HG03571 (cell line): Measurements from ENCODE around the gene CCL1.

Experiments
- ATAC-seq: cut with Tn5 transposase; IDR thresholded peaks from one replicate; pipeline ENCODE4 v1.9.1; 2021; ENCODE audit not compliant: unreplicated experiment

CCL1 gene

GRCh38 chr17:34384271-34384670 lies 21.2 kb upstream of the CCL1 start:
- no peak for ATAC-seq

DNA sequence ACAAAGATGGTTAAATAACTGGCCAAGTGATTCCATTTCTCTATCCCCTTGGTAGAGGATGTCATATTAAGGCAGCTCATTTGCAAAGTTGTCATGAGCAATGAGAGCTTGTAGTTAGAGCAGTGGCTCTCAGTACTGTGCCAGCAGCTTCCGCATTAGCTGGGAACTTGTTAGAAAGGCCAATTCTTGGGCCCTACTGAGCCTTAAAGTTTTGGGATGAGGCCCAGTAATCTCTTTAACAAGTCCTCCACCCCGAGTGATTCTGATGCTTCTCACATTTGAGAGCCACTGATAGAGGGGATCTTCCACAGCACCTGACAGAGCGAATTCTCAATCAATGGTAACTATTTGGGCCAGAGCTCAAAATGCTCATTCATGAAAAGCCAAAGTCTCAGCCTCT lies 20.2 kb upstream of the CCL1 start:
- ATAC-seq: no peak

DNA sequence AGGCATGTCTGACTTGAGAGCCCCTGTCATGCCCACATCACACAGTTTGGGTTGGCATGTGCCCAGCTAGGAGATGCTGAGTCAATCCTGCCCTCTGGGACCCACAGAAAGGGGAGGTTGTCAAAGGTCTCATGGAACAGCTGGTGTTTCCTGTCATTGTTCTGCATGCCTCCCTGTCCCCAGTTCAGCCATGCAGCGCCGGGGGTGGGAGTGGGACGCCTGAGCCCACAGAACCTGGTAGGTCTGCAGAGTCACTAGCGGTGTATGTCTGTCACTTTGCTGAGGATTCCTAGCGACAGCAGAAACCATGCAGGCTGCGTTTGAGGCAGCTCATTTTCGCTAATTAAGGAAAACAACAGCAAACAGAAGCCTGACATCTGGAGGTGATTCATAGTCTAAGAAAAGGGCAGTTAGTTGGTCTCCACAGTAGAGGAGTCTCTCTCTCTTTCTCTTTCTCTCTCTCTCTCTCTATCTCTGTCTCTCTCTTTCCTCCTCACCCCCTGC lies 19.6 kb upstream of the CCL1 start:
- ATAC-seq: no peak

- ATAC-seq: no peak
These were observed 16.8 kb upstream of the CCL1 start for GRCh38 chr17:34379868-34380267.

GRCh38 chr17:34378664-34379101 lies 15.7 kb upstream of the CCL1 start:
- ATAC-seq: peak; percentile 85

GRCh38 chr17:34377078-34377823 lies 14.2 kb upstream of the CCL1 start:
- no peak for ATAC-seq

- no peak for ATAC-seq
These were observed 12.5 kb upstream of the CCL1 start for GRCh38 chr17:34375426-34375997.

GRCh38 chr17:34374457-34374856 lies 11.4 kb upstream of the CCL1 start:
- no peak for ATAC-seq

- ATAC-seq: no peak
These were observed 8.5 kb upstream of the CCL1 start for GRCh38 chr17:34371405-34372100.

DNA sequence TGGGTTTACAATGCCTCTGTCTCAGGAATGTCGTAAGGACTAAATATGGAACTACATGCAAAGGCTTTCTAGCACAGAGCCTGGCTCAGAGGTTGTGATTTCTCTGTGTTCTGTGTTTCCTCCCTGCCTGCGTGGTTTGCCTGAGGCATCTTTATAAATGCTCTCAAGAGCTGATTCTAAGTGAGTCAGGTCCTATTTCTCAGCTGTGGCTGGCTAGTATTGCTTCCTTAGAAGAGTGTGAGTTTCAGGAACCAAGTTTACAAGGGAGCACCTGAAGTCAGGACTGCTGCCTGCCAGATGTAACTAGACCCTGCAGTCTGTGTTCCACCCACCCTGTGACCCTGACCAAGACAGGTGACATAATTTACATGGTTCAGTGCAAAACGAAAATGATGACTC lies 8.0 kb upstream of the CCL1 start:
- no peak for ATAC-seq

DNA sequence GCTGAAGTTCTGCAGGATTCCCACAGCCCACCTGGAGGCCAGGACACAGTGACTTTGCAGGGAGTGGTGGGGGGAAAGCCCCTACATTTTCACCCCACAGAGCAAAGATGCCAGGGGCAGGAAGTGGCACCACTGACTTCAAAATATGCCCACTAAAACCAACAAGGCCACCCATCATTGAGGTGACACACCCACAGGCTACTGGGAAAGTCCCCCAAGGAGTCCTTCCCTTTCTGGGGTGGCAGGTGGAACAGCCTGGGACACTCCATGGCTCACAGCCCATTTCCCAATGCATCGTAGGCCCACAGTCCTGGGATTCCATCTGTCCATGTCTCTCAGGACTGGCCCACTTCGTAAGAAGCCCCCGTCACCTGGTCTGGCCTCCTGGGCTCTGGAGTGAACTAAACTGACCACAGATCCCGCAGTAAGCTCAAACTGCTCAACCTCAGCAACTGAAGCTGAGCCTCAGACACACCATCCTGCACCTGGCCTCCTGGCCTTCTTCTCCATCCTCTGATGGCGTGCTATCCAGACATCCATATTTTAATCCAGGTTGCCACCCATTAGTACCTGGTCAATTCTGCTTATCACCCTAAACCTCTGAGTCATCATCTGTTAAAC lies 7.5 kb upstream of the CCL1 start:
- no peak for ATAC-seq

- no peak for ATAC-seq
These were observed 6.5 kb upstream of the CCL1 start for GRCh38 chr17:34369571-34369970.

GRCh38 chr17:34368946-34369500 lies 6.0 kb upstream of the CCL1 start:
- ATAC-seq: no peak

DNA sequence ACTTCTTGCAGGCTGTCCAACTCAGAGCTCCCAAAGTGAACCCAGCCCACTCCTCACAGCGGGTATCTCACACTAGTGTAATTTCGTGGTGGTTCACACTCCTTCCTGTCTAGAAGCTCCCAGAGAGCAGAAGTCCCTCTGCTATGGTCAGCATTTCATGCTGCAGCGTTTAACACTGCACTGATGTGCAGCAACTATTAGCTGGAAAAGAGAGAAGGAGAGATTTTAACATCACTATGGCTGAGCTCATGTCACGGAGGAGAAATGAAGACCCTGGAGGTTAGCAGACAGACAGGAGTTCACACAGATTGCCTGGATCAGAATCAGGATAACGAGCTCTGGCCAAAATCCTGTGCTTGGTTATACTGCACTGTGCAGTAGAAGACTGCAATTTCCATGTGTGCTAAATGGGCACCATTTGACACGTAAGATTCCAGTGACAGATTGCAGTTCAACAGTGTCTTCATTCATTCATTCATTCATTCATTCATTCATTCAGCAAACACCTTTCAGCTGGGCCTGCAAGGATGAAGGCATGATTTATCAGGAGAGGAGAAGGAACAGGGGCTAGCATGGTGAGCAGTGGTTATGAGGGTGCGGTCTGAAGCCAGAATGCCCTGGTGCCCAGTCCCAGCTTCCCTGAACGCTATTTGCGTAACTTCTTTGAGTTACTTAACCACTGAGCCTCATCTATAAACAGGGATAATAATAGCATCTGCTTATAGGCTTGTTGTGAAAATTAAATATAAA lies 5.3 kb upstream of the CCL1 start:
- no peak for ATAC-seq

DNA sequence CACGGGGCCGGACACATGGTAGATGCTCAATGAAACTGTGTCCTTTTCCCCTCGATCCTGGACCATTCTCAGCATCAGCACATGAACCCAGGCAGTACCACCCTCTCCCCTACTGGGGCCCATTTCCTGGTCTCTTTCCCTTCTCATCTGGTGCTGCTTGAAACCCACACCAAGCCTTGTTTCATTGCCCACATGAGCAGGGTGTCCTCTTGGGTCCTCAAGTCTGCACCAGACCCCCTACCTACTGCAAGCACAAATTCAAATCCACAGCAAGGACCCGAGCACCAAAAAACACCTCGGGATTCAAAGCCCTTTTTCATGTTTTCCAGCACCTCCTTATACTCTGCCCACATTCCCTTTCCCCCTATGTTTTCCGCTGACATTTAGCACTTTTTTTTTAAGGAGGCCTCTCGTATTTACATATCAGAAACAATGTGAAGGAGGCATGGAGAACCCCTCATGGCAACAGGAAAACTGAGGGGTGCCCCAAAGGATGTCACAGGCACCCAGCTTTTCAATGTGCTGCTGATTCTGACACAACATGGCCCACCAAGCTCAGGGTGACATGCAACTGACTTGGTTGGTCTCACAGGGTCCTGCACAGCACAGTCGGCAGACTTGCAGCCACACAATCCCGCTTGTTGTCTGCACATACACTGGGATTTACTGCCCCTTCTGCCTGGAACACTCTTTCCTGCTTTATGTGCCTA lies 4.6 kb upstream of the CCL1 start:
- no peak for ATAC-seq

- ATAC-seq: no peak
These were observed 3.6 kb upstream of the CCL1 start for GRCh38 chr17:34366529-34367107.

GRCh38 chr17:34366010-34366409 lies 3.0 kb upstream of the CCL1 start:
- ATAC-seq: no peak

DNA sequence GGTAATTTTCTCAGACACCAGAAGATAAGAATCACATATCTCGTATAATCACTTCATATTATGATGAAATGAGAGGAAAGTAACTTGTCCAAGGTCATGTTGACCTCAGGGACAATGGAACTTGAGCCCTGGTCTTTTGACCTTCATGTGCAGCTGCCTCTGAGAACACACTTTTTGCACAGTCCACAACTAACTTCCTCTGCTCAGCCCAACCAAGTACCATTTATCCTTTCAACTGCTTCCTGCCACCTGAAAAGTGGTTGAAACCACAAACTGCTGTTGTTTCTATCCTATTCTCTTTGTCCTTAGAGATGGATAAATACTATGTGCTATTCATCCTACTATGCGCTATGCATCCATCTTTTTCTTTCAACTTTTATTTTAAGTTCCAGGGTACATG lies 2.3 kb upstream of the CCL1 start:
- no peak for ATAC-seq

DNA sequence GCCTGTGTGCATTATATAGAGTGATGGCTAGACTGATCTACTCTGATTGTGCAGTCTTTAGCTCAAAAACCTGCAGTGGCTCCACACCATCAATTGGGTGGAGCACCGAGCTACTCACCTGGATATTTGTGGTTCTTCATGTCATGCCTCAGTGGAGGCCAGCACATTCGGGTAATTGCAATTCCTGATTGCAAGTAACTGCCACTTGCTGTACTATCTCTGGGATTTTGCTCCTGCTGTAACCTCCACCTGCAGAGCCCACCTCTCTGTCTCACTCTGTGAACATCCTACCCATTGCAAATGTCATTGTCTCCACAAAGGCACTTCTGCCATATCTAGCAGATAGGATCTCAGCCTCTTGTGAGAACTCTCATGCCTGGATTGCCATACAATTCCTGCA lies 1.7 kb upstream of the CCL1 start:
- ATAC-seq: no peak
